HG03175 (cell line): ENCODE results near the gene FAM210B.
"Not testable (repeated sequence)": the region's sequence is repeated elsewhere in the genome, so short reads cannot be mapped to it uniquely, and the experiment has no call there.

Experiments used
- ATAC-seq: cut with Tn5 transposase; IDR thresholded peaks from one replicate; pipeline ENCODE4 v1.9.1; 2021; ENCODE audit warnings: mild to moderate bottlenecking, moderate library complexity; ENCODE audit not compliant: unreplicated experiment

Gene FAM210B

DNA sequence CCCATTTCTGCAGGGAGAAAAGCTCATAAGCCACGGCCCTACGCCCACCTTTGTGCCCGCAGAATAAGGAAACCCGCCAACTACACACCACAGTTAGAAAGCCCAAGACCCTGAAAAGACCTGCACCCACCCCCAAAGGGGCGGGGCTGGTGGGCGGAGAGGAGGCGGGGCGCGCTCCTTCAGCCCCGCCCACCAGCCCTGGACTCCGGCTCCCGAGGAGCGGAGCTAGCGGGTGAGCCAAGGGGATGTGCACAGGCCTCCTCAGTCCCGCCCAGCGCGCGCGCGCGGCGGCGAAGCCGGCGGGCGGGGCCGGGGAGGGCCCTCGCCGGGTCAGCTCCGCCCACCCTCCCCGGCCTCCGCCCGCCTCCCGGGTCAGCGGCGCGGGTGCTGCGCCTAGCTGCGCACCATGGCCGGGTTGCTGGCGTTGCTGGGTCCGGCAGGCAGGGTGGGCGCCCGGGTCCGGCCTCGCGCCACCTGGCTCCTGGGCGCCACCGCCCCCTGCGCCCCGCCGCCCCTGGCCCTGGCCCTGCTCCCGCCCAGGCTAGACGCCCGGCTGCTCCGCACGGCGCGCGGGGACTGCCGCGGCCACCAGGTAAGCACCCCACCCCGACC is at the start of gene FAM210B:
Gene FAM210B (plus strand): TSS at position 375 of the 612 bp plus-strand sequence. CDS start 32 bp downstream, at position 407.
- peak; percentile 97 for ATAC-seq

DNA sequence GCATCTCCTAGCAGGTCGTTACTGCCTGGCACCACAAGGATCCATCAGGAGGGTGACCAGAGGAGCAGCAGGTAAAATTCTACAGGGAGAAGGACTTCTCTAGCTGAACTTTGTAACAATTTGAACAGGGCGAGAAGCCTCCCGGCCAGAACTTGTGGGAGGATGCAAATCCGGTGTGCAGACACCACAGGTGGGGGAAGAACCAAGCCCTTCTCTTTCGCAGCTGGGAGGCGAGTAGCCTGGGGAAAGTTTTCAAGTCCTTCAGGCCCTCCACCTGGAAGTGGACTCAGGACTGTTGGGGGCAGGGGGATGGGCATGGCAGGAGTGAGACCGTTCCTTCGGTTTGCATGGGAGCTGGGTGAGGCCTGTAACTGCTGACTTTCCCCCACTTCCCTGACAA is 42.7 kb upstream of the FAM210B start:
- ATAC-seq: no peak

DNA sequence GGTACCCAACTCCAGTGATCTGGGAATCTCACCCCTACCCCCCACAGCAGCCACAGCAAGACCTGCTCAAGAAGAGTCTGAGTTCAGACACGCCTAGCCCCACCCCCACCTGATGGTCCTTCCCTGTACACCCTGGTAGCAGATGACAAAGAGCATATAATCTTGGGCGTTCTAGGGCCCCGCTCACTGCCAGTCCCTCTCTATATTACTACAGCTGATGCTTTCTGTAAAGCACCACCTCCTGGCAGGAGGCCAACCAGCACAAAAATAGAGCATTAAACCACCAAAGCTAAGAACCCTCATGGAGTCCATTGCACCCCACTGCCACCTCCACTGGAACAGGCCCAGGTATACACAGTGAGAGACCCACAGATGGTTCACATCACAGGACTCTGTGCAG is 42.3 kb upstream of the FAM210B start:
- ATAC-seq: no peak

DNA sequence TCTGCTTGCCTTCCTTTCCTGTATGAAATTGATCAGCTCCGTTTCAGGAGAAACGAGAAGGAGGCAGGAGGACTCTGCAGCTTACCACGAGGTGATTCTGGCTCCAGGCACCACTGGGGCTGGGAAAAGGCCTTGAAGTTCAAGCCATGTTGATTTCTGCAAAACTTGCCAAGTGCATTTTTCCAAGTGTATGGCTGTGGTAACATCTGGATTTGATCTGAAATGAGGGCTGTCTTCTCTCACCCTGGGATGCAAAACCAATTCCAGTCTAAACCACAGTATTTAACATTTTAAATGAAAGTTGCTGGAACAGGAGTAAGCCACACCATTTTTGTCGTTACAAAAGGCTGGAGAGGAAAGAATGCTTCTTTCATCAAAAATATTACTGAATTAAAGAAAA is 36.1 kb upstream of the FAM210B start:
- ATAC-seq: no peak

- no peak for ATAC-seq
Measured at GRCh38 chr20:56323206-56323605, 35.6 kb upstream of the FAM210B start.

GRCh38 chr20:56323656-56324055 is 35.1 kb upstream of the FAM210B start:
- no peak for ATAC-seq

DNA sequence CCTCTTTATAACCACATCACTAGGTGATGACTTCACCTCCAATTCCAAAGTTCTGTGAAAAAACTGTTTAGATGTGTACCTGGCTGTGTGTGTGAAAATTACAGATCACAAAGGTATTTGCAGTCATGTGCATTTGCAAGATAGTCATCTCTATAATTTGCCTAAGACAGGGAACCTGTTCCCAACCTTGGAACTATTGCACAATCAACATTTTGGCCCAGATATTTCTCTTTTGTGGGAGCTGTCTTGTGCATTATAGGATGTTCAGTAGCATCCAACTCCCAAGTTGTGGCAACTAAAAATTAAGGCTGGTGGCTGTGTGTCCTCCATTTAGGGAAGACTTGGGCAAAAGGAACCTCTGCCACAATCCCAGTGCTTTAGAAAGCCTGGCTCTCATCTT is 34.0 kb upstream of the FAM210B start:
- no peak for ATAC-seq

GRCh38 chr20:56328861-56329260 is 29.9 kb upstream of the FAM210B start:
- no peak for ATAC-seq

DNA sequence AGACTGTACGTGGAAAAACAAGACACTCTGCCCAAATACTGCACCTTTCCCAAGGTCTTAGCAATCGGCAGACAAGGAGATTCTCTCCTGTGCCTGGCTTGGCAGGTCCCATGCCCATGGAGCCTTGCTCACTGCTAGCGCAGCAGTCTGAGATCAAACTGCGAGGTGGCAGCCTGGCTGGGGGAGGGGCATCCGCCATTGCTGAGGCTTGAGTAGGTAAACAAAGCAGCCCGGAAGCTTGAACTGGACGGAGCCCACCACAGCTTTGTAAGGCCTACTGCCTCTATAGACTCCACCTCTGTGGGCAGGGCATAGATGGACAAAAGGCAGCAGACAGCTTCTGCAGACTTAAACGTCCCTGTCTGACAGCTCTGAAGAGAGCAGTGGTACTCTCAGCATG is 22.1 kb upstream of the FAM210B start:
- not testable (repeated sequence) for ATAC-seq

GRCh38 chr20:56342783-56343182 is 16.0 kb upstream of the FAM210B start:
- ATAC-seq: no peak

- ATAC-seq: peak; percentile 62
Measured at GRCh38 chr20:56343861-56344381, 14.9 kb upstream of the FAM210B start.

GRCh38 chr20:56345911-56346310 is 12.9 kb upstream of the FAM210B start:
- ATAC-seq: no peak

DNA sequence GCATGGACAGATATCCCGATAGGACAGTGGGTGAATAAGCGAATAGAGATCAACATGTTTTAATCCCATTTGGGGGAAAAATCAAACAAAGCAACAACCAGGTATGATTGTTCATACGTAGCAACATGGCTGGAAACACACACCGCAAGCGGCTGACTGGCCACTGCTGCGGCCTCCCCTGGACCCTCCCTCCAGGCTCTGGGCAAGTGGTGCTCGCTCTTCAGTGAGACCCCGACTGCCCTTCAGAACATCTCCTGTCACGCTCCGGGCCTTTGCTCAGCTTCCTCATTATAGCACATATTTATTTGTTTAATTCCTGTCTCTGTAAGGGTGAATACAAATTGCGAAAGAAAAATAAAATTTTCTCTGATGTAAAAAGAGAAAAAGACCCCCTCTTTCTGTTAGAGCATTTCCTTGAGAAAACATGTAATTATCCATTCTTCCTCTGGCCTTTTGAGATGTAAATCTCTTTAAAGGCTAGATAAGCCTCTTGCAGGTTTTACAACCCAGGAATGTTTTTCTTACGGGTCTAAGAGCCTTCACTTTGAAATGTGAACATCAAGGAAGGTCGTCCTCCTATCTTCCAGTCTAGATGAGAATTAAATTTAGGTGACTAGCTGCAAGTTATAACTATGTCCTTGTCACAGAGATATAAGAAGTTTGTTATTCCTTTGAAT is 11.0 kb upstream of the FAM210B start:
- no peak for ATAC-seq

DNA sequence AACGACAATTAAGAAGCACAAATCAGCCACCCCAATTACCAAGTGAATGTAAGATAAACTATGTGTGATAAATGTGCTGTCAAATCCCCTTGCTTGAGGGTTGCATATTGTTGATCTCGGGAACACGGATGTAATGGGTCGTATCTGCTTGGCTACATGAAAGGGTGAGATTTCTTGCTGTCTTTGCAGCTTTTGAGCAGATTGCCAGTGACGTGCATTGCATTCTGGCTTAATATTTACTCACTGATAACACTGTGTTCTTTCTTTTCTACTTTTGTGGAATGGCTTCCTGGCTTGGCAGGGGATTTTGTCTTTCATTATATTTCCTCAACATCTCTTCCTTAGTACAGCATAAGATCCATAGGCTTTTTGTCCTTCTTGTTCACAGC is 10.5 kb upstream of the FAM210B start:
- no peak for ATAC-seq

DNA sequence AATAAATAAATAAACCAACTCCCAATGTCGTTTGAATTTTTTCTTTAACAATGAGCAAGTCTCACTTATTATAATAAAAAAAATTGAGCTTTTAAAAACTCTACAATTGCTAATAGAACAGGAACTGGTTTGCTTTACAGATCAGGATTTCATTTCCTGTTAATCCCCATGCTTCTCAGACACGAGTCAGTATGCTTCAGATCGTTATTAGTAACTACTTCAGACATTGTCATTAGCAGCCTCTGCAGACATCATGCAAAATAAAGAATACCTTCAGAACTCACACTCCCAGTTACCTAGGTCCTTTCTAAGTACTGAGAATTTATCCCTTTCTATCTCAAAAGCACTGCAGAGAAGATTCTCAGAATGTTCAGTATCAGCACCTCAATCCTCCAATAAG is 10.0 kb upstream of the FAM210B start:
- no peak for ATAC-seq

GRCh38 chr20:56350842-56351241 is 7.9 kb upstream of the FAM210B start:
- ATAC-seq: no peak

GRCh38 chr20:56352345-56353055 is 6.3 kb upstream of the FAM210B start:
- no peak for ATAC-seq

DNA sequence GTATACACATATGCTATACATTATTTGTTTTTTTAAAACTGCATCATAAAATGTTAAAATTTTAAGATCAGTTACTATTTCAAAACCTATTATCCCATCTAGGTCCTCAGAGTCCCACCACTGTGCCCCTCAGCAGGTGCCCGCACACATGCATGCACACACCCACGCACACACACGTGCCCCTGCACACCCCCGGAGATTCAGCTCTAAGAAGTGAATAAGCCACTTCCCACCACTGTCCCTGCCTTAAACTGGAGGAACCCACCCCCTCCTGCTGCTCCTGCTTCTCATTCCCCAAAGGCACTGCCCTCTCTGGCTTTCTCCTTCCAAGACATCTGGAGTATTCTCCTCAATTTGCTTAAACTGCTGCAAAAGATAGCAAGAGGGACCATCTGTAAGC is 5.4 kb upstream of the FAM210B start:
- ATAC-seq: no peak

GRCh38 chr20:56358070-56358469 is 704 bp upstream of the FAM210B start:
- no peak for ATAC-seq

DNA sequence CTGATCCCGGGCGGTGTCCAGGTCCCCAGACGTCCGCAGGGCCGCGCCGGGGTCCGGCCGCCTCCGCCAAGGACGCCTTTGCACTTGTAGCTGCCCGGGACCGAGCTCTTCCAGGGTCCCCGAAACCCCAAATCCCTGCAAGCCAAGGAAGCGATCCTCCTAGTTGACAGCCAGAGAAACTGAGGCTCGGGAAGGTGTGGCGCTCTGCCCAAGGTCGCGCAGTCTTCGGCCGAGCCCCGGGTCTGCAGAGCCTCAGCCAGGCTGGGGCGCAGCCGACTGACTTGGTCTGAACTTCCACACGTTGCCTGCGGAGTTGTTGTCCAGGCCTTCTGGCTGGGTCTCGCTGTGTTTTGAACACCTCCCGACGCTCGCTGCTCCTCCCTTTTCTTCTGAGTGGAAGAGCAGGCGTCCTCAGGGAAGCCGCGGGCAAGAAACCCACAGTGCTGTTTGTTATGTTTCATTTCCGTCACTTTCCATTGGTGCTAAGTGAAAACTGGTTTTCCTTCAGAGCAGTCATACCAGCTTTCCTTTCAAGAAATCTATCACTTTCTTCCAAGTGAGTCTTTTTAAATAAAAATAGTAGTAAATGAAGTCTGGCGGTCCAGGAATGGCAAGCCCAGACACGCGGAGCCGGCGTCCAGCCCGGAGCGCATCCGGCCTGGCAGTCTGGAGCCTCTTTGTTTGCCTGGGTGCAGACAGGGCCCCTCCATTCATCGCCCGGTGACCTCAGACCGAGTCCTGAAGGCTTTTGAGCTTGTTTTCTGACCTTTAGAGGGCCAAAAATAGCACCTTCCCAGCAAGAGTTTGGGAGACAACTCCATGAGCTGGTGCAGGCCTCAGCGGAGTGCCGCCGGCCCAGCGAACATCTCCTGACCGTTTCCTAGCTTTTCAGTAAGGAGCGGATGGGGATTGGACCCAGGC is 698 bp downstream of the FAM210B start:
- no peak for ATAC-seq
